ENCODE measurements around the gene ZNF784. TPM values are rescaled to one million over a fixed set of nuclear protein-coding genes. Genes with fewer than 3 reads are reported as not detected.

ZNF784 gene
- total RNA-seq, 2 experiments from 2014 or later = 3.6 to 3.7 TPM

DNA sequence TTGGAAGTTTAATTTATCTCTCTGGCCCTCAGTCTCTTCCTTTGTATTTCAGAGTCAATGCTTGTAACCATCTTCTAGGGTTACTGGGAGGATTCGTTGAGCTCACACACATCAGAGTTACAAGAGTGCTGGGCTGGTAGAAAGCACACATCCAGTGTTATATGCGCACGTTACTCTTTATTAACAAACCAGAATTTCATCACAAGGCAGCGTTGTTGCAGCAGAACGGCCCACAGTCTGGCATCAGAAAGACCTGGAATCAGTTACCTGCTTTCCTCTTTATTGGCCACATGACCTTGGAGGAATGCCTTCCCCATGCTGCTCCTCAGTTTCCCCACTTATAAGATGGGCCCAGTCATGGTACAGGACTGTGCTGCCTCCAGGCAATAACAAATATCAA, 15.0 kb downstream of the ZNF784 start:
- no peak for DNase-seq
- ATAC-seq = no peak
- no peaks in the 10 kb centered on the region for H3K9me3 Mint-ChIP-seq
- intact Hi-C loops (cut with micrococcal nuclease) = no loop called here
- no peak for TF ChIP-seq CTCF (IDR thresholded peaks at IDR 0.05)
- H3K4me3 Mint-ChIP-seq = no peak overlapping the region
- ChIA-PET CTCF (interaction anchor here (1.7 kb wide), 1 partner anchor 105 kb away, joined by 6 read pairs; no protein-coding TSS in a partner anchor), POLR2A (no interaction called here)
- H3K27ac Mint-ChIP-seq = peak overlapping the region; percentile 35
- peaks cover 55% of the 10 kb centered on the region for H3K4me1 Mint-ChIP-seq (ENCODE audit: low read depth)
- peaks cover 42% of the 10 kb centered on the region for H3K36me3 Mint-ChIP-seq (ENCODE audit: low read depth)
- H3K27me3 Mint-ChIP-seq = no peaks in the 10 kb centered on the region

GRCh38 chr19:55606817-55607216, 17.5 kb downstream of the ZNF784 start:
- intact Hi-C loops (cut with micrococcal nuclease) = no loop called here
- POLR2A ChIA-PET = interaction anchor here (1.0 to 2.5 kb wide), 5 partner anchors 9 to 30 kb away, joined by 3 to 26 read pairs (median 5); partner anchors contain the start of gene ZNF784
- peaks cover 56% of the 10 kb centered on the region for H3K4me1 Mint-ChIP-seq (ENCODE audit: low read depth)

DNA sequence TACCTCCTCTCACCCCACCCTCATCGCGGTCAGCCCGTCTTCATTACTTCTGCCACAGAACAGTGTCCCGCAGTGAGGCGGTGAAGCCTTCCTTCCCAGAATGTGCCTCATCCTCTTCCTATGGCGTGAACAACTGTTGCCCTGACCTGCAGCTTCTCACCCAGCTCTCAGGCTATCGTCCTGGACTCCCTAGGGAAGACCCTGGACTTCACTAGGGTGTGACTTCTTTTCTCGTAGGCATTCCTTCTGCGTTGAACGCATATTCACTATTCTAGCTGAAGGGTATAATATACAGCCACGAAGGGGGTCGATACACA, 17.9 kb downstream of the ZNF784 start:
- DNase-seq (no peak), ATAC-seq (no peak)
- no peaks in the 10 kb centered on the region for H3K27me3 Mint-ChIP-seq
- TF ChIP-seq CTCF (IDR thresholded peaks at IDR 0.05) = peak; percentile 13
- H3K9me3 Mint-ChIP-seq = peaks cover 2% of the 10 kb centered on the region
- CTCF ChIA-PET = interaction anchor here (0.8 to 2.4 kb wide), 30 partner anchors 11 to 139 kb away, joined by 3 to 22 read pairs (median 6); partner anchors contain the start of genes CCDC106, NAT14, U2AF2 and ZNF628
- H3K4me3 Mint-ChIP-seq = peak overlapping the region; percentile 92
- POLR2A ChIA-PET = interaction anchor here (1.0 to 2.5 kb wide), 7 partner anchors 9 to 36 kb away, joined by 3 to 26 read pairs (median 5); partner anchors contain the start of genes ZNF579 and ZNF784
- intact Hi-C loops (cut with micrococcal nuclease) = no loop called here
- peaks cover 38% of the 10 kb centered on the region for H3K36me3 Mint-ChIP-seq (ENCODE audit: low read depth)
- H3K27ac Mint-ChIP-seq = peak overlapping the region; percentile 96
- peaks cover 55% of the 10 kb centered on the region for H3K4me1 Mint-ChIP-seq (ENCODE audit: low read depth)

More at GRCh38 chr19:55606817-55607216, 17.5 kb downstream of the ZNF784 start:
- no peak for DNase-seq
- Mint-ChIP-seq H3K27me3 (no peaks in the 10 kb centered on the region), H3K36me3 (ENCODE audit: low read depth) (peaks cover 38% of the 10 kb centered on the region), H3K27ac (peak overlapping the region; percentile 96), H3K4me3 (peak overlapping the region; percentile 92), H3K9me3 (peaks cover 2% of the 10 kb centered on the region)
- no peak for TF ChIP-seq CTCF (IDR thresholded peaks at IDR 0.05)
- CTCF ChIA-PET = interaction anchor here (0.8 to 2.4 kb wide), 29 partner anchors 10 to 139 kb away, joined by 3 to 22 read pairs (median 7); partner anchors contain the start of genes CCDC106, NAT14, U2AF2 and ZNF628
- ATAC-seq = no peak

DNA sequence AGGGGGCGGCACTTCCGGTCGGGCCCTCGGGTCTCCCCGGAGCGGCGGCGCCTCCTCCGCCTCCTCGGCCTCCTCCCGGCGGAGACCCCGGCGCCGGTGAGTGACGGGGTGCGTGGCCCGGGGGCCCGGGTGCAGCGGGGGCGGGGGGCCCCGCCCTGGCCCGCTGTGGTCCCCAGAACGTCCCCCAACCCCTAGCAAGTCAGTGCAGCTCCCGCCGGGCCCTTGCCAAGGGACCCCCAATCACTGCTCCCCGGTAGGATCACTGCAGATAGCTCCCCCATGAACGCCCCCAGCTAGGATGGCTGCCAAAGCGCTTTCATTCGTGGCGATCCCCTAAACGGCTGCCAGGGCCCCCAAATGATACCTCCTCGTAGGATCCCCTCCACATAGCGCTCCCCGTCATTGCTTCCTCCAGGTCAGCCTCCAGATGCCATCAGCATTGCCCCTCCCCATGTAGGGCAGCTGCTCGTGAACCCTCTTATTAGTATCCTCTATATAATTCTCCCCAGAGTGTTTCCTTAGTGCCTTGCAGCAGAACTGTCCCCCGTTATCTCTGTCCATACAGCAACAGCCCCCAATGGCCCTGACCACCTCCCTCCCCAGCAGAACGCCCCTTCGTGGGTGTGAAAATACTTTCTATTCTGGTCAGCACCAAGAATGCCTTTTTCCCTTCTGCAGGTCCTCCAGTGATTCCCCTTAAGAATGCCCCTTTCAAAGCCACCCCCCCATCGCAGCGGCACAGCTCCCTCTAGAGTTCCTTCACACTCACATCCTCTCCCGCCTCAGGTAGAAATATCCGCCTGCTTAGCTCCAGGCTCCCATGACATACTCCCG, 18.5 kb downstream of the ZNF784 start, which contains the start of gene ZNF865:
ZNF865 (plus strand) TSS at position 11 of the 834 bp plus-strand sequence. CDS start 7,972 bp downstream, outside the sequence.
- ATAC-seq = peak; percentile 26
- intact Hi-C loops (cut with micrococcal nuclease) = no loop called here
- H3K9me3 Mint-ChIP-seq = peaks cover 2% of the 10 kb centered on the region
- H3K4me1 Mint-ChIP-seq (ENCODE audit: low read depth) = peaks cover 56% of the 10 kb centered on the region
- POLR2A ChIA-PET = interaction anchor here (1.0 to 2.5 kb wide), 7 partner anchors 10 to 36 kb away, joined by 3 to 26 read pairs (median 5); partner anchors contain the start of genes ZNF579 and ZNF784
- H3K27me3 Mint-ChIP-seq = no peaks in the 10 kb centered on the region
- TF ChIP-seq CTCF (IDR thresholded peaks at IDR 0.05) = peak; percentile 66
- CTCF ChIA-PET = interaction anchor here (0.8 to 2.4 kb wide), 30 partner anchors 11 to 138 kb away, joined by 3 to 22 read pairs (median 6); partner anchors contain the start of genes CCDC106, NAT14, U2AF2 and ZNF628
- H3K36me3 Mint-ChIP-seq (ENCODE audit: low read depth) = peaks cover 35% of the 10 kb centered on the region
- H3K4me3 Mint-ChIP-seq = peak within 1 kb of the TSS; percentile 92
- H3K27ac Mint-ChIP-seq = peak within 1 kb of the TSS; percentile 96
- peak; percentile 87 for DNase-seq

Measured in activated CD8-positive, alpha-beta T cell treated with anti-CD3 and anti-CD28 coated beads for 36 hours (primary cell).